ENCODE measurements around the gene PUS1.
"Not testable (repeated sequence)": the region's sequence is repeated elsewhere in the genome, so short reads cannot be mapped to it uniquely, and the experiment has no call there.

The PUS1 gene

GRCh38 chr12:131947482-131948027 lies 18.5 kb downstream of the PUS1 start:
- H3K79me2 ChIP-seq (ENCODE audit: insufficient read depth, low read length): peaks cover 19% of the 10 kb centered on the region
- no peak overlapping the region for H2AFZ ChIP-seq (ENCODE audit: low read length)
- 0 out of 2 replicates have a peak, but pooled peaks cover 4% of the 10 kb centered on the region for H3F3A ChIP-seq (ENCODE audit: insufficient read depth, low read length)
- no peaks in the 10 kb centered on the region for H3K9me2 ChIP-seq (ENCODE audit: low read depth, low read length)
- H3K4me2 ChIP-seq (ENCODE audit: low read length): no peak overlapping the region
- TF ChIP-seq CTCF (IDR thresholded peaks at IDR 0.05; ENCODE audit: low read length) (no peak), EZH2 (IDR thresholded peaks at IDR 0.05; ENCODE audit: borderline replicate concordance, low read length) (no peak)
- H4K20me1 ChIP-seq (ENCODE audit: insufficient read depth, low read length): no peaks in the 10 kb centered on the region
- H3K27ac ChIP-seq (ENCODE audit: low read depth, low read length, poor library complexity, severe bottlenecking): no peak overlapping the region
- no peaks in the 10 kb centered on the region for H3K27me3 ChIP-seq (ENCODE audit: insufficient read depth, low read length)
- peaks cover 26% of the 10 kb centered on the region for H3K36me3 ChIP-seq (ENCODE audit: insufficient read depth, low read length)
- no peak overlapping the region for H3K9ac ChIP-seq (ENCODE audit: low read length)
- peaks cover 6% of the 10 kb centered on the region for H3K4me1 ChIP-seq (ENCODE audit: insufficient read depth, low read length, severe bottlenecking)
- H3K4me3 ChIP-seq (ENCODE audit: low read depth, low read length, poor library complexity, severe bottlenecking): no peak overlapping the region
- no peaks in the 10 kb centered on the region for H3K9me3 ChIP-seq (ENCODE audit: low read length)

GRCh38 chr12:131948166-131948712 lies 19.2 kb downstream of the PUS1 start:
- Histone ChIP-seq H3K9me2 (ENCODE audit: low read depth, low read length) (no peaks in the 10 kb centered on the region), H4K20me1 (ENCODE audit: insufficient read depth, low read length) (no peaks in the 10 kb centered on the region), H3F3A (ENCODE audit: insufficient read depth, low read length) (0 out of 2 replicates have a peak, but pooled peaks cover 4% of the 10 kb centered on the region), H3K27me3 (ENCODE audit: insufficient read depth, low read length) (no peaks in the 10 kb centered on the region), H2AFZ (ENCODE audit: low read length) (no peak overlapping the region), H3K36me3 (ENCODE audit: insufficient read depth, low read length) (peaks cover 19% of the 10 kb centered on the region), H3K4me1 (ENCODE audit: insufficient read depth, low read length, severe bottlenecking) (peaks cover 6% of the 10 kb centered on the region), H3K79me2 (ENCODE audit: insufficient read depth, low read length) (peaks cover 26% of the 10 kb centered on the region), H3K27ac (ENCODE audit: low read depth, low read length, poor library complexity, severe bottlenecking) (no peak overlapping the region), H3K4me2 (ENCODE audit: low read length) (no peak overlapping the region), H3K9me3 (ENCODE audit: low read length) (no peaks in the 10 kb centered on the region), H3K4me3 (ENCODE audit: low read depth, low read length, poor library complexity, severe bottlenecking) (no peak overlapping the region), H3K9ac (ENCODE audit: low read length) (no peak overlapping the region)
- TF ChIP-seq EZH2 (IDR thresholded peaks at IDR 0.05; ENCODE audit: borderline replicate concordance, low read length) (no peak), CTCF (IDR thresholded peaks at IDR 0.05; ENCODE audit: low read length) (no peak)

GRCh38 chr12:131948713-131949430 lies 19.8 kb downstream of the PUS1 start:
- H3K27me3 ChIP-seq (ENCODE audit: insufficient read depth, low read length); H3K9me2 ChIP-seq (ENCODE audit: low read depth, low read length); H3K9me3 ChIP-seq (ENCODE audit: low read length); H2AFZ ChIP-seq (ENCODE audit: low read length); H4K20me1 ChIP-seq (ENCODE audit: insufficient read depth, low read length); H3K4me1 ChIP-seq (ENCODE audit: insufficient read depth, low read length, severe bottlenecking); H3F3A ChIP-seq (ENCODE audit: insufficient read depth, low read length); H3K27ac ChIP-seq (ENCODE audit: low read depth, low read length, poor library complexity, severe bottlenecking): not testable (repeated sequence)
- Histone ChIP-seq H3K36me3 (ENCODE audit: insufficient read depth, low read length) (peaks cover 13% of the 10 kb centered on the region), H3K4me2 (ENCODE audit: low read length) (peak overlapping the region; percentile 71), H3K9ac (ENCODE audit: low read length) (peak overlapping the region; percentile 49; the same call in 1 of the 2 replicates), H3K79me2 (ENCODE audit: insufficient read depth, low read length) (peaks cover 33% of the 10 kb centered on the region), H3K4me3 (ENCODE audit: low read depth, low read length, poor library complexity, severe bottlenecking) (peak overlapping the region; percentile 84)

Measured in OCI-LY1 (cell line).